Smooth muscle cell of the brain vasculature (primary cell): Measurements from ENCODE around the gene ZC3HAV1.
"Not testable (repeated sequence)": the region's sequence is repeated elsewhere in the genome, so short reads cannot be mapped to it uniquely, and the experiment has no call there.

Source experiments
- DNase-seq: peaks from one replicate; pipeline ENCODE4 v3.0.0-alpha.2; 2012; ENCODE audit warnings: low read depth, low spot score

Gene ZC3HAV1

DNA sequence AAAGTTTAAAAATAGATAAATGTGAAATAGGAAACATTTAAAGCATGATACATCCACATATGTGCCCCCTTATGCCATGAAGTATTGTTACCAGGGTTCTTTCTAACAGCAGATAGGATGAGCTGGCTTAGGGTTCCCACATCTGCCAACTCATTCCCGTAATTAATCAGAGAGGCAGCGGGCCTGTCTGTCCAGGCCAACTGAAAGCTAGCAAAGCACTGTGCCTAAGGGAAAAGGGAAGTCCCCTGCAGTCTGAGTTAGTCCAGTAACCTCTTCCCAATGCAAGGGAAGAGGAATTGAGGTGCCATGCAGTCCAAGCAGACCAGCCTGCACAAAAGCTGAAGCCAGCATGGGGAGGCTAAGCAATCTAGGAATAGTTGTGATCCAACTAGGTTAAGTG is 55.4 kb downstream of the ZC3HAV1 start:
- no peak for DNase-seq

DNA sequence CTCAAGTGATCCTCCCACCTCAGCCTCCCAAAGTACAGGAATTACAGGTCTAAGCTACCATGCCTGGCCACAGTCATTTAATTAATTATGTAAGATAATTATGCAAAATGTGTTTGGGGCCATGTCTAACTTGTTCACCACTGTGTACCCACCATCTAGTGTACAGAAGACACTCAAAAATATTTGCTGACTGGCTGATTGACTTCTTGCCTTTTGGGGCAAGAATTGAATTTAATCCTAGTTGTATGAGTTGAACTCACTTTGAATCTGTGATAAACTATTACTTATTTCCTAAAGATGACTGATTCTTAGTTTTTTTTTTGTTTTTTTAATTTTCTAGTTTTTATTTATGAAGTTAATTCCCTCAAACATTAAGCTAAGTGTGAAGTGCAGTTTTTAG is 57.9 kb downstream of the ZC3HAV1 start:
- no peak for DNase-seq

DNA sequence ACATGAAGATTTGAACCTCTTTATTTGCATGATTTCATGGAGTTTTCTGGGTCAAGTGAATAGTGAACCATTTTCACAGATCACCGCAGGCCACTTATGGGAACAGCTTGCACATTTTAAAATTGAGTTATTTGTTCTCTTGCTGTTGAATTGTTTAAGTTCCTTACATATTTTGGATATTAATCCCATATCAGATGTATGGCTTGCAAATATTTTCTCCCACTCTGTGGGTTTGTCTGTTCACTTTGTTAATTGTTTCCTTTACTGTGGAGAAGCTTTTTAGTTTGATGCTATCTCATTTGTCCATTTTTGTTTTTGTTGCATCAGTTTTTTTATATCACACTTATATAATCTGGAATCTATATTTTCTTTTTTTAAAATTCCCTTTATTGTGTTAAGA is 59.6 kb downstream of the ZC3HAV1 start:
- no peak for DNase-seq

DNA sequence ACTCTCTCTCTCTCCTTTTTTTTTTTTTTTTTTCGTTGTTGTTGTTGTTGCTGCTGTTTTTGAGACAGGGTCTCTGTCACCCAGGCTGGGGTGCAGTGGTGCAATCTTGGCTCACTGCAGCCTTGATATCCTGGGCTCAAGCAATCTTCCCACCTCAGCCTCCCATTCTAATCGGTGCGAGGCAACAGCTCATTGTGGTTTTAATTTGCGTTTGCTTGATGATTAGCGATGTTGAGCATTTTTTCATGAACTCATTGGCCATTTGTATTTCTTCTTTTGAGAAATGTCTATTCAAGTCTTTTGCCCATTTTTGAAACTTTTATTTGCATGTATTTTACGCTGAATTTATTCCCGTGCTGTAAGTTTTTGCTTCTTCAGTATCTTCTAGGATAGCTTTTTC is 60.4 kb downstream of the ZC3HAV1 start:
- DNase-seq: no peak

DNA sequence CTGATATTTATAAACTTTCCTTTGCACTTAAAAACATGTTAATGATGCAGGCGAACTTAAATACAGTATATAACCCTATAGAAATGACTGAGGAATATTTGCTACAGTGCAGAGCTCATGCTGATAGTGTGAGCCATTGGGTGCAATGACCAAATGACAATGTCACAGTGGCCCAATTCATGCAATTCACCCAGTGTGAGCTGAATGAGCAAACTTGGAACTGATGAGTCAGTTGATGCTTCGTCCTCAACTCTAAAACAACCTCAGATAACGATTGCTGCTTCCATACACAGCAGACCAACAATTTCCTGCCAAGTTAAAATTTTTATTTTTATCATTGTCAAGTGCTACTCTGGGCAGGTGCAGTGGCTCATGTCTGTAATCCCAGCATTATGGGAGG is 61.5 kb downstream of the ZC3HAV1 start:
- DNase-seq: no peak

DNA sequence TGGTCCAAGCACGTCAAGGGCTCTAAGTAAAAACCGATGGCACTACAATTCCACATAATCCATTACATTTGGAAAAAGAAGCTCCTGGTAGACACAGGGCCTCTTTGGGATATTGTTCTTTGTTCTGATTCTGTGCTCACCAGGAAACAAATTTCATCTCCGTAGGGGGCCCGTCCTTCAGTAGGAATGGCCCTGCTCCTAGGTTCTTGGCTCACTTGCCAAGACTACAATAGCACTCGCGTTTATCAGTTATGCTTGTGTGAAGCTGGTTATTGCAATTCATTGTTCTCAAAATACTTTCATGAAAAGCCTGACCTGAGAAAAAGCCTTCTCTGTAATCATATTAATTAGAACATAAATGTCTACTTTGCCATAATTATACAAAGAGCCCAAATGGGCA is 63.4 kb downstream of the ZC3HAV1 start:
- no peak for DNase-seq

DNA sequence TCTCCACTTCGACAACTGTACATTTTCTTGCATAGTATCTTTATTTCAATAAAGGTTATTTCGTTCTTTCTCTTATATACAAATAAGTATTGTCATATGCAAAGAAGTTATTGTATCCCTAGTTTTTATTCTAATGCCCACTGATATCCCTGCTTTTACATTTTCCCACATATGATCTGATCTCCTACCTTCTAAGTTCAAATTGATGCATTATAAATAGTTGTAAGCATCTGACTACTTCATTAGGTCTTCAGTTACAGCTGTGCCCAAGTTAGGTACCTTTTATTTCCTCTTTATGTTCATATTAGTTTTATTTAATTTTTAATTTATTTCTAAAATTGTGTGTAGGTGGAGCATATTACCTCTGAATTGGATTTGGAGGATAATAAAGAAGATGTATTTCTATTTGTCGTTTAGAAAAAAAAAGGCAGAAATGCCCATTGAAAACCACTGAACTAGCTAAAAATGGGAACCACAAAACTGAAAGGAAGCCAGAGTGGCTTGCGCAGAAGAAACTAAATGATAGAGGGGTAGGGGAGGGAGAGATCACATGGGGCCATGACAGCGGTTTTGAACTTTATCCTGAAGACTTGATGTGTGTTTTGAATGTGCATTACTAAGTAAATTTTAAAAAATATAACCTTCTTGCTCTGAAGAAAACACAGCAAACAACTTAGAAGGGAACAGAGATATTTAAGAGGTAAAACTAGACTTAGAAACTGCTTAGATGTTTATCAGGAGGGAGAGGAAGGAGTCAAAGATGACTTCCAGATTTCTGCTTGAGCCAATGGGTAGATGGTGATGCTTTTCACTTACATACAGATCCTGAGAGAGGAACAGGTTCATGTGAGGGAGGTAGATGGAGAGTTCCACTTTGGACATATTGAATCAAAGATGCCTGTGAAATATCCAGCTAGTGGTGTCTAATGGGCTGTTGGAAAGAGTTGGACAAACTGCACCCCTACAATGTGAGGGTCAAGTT is 64.4 kb downstream of the ZC3HAV1 start:
- DNase-seq: no peak

DNA sequence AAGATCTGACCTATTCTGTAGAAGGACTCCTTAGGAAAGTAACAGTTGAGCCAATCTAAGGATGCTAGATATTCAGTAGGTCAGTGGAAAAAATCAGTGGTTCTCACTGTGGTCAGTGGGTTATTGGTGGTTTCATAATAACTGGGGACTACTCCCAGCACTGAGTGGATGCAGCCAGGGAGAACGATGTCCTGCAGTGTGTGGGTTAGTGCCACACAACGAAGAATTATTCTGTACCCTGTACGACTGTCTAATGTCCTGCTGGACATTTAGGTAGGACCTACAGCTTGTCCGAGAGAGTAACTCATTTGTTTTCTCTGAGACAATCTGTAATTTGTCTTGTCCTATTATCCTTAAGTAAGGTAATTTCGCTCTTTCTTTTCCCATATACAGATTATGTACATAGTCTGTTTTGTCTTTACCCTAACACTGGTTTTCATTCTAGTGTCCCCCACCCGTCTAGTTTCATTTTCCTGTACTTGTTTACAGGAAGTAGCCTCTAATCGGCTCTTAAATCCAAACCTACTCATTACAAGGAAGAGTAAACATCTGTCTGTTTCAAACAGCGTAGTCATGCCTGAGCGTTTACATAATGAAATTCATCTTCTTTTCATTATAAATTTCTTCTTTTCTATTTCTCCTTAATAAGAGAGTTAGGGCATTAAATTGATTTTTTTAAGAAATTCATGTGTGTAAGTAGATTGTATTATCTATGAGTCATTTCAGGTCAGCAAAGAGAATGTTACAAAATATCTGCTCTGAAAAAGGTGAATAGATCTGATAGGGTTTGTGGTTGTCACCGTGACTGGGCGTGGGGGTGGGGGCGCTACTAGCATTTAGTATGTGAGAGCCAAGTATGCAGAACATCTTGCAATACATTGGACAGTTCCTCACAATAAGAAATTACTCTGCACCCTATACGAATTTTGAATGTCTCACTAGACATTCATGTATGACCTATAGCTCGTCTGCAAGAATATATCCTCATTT is 65.4 kb downstream of the ZC3HAV1 start:
- DNase-seq: no peak

DNA sequence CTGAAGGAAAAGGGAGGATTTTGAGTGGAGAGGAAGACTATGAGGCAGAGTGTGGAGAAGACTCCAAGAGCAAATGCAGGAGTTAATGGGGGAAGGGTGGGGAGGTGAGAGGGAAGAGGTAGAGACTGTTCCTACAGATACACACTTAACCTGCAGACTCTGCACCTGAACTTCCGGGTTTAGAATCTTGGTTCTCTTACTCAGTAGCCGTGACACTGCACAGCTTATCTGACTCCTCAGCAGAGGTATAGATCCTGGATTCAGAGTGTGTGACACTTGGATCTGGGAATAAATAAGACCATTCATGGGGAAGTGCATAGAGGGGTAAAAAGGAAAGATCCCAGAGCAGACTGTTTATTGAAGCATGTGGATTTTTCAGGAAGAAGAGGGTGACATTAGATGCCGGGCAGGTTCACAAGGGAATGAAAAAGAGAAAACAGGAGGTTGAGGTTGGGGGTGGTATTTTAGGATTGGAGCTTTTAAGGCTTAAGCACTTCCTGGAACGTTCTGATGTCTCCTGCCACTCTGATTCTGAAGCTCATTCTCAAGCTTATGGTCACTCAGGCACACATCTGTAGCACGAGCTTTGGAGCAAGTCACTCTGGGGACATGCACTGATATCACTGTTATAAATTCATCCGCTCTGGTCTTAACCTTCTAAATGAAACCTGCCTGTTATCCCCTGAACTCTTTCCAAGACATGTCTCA is 68.0 kb downstream of the ZC3HAV1 start:
- no peak for DNase-seq

DNA sequence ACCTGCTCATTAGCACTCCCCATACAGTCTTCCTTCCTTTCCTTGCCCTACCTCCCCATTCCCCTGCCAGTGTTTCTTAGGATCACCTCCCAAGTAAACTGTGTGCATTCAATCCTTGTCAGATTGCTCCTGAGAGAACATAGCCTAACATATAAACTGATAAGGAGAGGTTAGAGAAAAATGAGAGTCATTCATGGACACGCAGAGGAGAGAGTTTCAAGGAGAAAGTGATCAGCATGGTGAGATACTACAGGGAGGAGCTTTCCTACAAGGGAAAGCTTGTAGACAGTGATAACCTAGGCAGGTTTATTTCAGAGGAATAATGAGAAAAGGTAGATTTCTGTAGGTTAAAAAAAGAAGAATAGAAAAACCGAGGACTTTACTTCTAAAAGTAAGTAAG is 70.8 kb downstream of the ZC3HAV1 start:
- DNase-seq: no peak

DNA sequence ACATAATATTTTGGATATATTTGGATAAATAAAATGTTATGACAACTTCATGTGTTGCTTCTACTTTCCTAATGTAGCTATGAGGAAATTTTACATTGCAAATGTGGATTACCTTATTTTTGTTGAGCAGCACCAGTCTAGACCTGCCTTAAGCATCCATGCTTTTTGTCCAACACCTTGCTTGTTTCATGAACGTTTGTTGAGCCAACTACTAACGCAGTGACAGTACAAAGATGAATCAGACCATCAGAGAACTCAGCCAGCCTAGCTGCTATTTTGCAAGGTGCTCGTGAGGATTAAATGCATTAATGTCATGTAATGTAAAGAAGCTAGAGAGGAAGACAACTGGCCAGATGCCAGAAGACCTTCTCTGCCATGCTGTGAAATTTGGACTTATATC is 72.6 kb downstream of the ZC3HAV1 start:
- no peak for DNase-seq

DNA sequence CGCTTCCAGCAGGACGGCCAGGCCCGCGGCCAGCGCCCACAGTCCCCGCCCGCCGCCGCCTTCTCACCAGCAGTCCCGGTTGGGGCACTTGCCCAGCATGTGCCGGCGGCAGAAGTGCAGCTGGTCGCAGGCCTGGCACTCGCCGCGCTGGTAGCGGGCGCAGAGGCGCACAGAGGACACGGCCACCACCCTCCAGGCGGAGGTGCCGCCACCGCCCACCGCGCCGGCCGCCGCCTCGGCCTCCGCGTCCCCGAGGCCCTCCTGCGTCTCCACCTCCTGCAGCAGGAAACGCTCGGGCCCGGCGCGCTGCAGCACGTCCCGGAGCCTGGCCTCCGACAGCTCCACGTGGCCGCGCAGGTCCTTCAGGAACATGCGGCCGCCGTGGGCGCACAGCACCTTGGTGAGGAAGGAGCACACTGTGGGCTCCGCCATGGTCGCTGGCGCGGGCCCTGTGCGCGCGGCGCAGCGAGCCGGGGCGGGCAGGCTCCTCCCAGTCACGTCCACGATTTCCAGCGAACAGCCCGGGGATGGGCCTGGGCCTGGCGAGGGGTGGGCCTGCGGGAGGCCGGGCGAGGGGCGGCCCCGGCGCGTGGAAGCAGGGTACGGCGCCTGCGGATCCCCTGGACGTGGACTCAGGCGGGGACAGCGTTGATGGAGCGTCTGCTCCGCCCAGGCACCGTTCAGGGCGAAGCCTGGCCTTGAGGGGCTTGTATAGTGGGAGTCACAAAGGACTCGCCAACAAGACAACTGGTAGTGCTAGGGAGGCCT is 73.8 kb downstream of the ZC3HAV1 start, which contains the start of gene ZC3HAV1L:
ZC3HAV1L (minus strand) TSS at position 457 of the 768 bp plus-strand sequence; CDS start at position 432, 25 bp downstream.
- no peak for DNase-seq

DNA sequence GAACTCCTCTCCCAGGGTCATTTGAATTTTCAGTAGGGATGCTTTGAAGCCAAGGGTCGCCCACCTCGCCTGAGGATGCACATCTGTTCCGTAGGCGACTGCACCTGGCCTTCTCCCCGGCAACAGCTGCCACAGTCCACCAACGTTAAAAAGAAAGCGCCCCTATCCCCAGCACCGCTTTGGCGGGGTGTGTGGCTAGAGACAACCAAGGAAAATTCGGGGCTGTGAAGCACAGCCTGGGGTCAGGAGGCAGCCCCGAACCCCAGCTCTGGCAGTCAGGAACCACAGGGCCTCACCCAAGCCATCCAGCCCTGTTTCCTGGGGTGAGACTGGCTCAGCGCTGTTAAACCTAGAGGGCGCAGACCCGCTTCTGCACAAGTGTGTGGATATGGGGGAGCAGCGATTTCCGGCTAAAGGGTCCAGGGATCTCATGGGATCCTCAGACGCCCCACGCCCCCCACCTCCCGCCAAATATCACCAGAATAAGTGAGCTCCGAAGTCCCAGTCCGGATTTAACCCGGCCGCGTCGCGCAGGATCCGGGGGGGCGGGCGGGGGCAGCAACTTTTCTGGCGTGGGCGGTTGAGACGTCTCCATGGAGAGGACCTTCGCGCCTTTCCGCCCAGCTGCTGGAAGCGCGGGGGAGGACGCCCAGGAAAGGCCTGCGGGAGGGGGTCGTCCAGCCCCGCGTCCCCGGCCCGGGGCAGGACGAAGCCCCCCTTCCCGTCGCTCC is 74.5 kb downstream of the ZC3HAV1 start:
- DNase-seq: no peak

DNA sequence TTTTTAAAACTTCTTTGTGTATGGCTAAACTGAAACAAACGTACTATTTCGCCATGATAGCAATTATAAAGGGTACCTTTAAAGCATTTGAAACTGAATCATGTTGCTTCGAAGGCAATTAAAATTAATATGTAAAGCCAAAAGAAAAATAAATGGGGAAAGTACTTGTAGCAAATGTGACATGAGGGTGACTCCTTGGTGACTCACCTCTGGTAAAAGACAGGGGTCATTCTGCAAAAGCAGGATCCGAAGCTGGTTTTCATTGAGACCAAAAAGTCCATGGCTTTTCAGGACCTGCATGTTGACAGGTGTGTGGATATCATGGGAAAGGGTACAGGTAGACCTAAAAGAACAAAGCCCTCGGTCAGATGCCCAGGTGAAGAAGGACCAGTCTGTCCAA is 75.2 kb downstream of the ZC3HAV1 start:
- DNase-seq: no peak

DNA sequence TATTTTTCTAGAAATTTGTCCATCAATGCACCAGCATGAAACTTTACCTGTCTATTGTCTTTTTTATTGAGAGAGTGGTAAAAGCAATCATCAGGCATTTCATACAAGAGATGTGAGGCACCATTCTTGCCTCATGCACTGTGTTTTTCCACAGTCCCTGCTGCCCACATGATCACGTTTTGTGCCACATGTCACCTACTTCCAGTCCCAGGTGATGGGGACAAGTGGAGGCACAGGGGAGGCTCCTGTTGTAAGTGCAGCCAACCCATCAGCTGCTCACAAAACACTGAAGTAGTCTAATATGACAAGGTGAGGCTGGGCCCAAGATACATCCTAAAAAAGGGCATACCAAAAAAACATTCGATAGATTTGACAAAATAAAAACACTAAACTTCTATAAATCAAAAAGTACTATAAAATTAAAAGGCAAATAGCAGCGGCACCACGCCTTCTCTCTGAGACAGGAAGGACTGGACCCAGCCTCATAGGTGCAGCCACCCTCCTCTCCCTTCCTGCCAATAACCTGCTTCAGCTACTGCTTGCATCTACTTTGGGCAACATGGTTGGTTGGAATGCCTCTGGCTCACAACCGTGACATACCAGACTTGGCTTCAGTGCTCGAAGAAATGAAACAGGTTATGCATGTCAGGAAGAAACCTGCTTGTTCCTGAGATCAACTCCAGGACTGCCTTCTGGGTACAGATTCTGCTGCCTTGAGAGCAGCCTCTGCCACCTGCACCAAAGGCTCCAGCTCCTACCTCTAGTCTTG is 76.0 kb downstream of the ZC3HAV1 start:
- DNase-seq: no peak

DNA sequence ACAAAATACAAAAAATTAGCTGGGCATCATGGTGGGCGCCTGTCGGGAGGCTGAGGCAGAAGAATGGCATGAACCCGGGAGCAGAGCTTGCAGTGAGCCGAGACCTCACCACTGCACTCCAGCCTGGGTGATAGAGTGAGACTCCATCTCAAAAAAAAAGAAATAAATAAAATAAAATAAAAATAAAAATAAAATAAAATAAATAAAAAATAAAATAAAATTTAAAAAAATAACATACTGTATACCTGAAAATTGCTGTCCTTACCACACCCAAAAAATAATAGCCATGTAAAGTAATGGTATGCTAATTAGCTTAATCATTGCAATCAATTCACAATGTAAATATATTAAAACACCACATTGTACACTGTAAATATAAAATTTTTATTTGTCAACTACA is 77.0 kb downstream of the ZC3HAV1 start:
- DNase-seq: no peak

DNA sequence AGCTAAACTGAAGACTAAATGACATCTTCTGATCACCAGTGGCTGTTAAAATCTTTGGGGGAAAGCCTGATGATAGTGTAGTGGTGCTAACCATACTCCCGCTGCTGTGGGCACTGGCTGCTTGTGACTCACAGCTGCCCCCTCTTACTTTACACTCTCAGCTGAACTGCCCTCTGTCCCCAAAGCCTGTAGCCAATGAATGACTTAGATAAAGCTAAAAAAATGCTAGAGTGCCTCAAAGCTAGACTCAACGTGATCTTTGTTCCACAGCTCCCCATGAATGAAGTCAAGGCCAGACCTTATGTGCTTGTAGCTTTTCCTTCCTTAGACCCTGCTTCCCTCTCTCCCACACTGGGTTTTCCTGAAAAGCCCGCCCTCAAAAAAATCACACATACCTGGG is 80.2 kb downstream of the ZC3HAV1 start:
- DNase-seq: no peak

DNA sequence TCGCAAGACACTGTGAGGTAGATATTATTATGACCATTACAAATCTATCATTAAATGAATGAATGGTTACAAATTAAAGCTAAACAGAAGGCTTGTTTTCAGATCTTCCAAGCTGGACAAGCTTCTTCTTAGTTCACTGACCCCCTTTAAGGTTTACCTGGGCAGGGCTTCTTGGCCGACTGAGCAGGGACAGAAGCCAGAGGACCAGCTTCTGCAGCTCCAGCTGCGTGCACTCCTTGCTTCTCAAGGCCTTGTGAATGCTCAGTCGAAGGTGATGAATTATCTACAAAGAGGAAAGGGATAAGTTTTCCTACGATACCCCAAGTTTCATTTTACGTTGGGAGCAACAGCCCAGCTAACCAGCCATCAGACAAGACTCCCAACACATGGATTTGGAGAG is 83.0 kb downstream of the ZC3HAV1 start:
- no peak for DNase-seq

DNA sequence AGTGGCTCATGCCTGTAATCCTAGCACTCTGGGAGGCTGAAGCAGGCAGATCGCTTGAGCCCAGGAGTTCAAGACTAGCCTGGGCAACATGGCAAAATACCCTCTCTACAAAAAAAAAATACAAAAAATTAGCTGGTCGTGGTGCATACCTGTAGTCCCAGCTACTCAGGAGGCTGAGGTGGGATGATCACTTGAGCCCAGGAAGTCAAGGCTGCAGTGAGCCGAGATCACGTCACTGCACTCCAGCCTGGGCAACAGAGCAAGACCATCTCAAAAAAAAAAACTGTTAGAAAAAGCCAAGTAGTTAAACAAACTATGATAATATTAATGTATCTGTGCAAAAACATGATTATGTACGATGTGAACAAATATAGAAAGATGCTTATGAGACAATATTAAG is 83.7 kb downstream of the ZC3HAV1 start:
- DNase-seq: not testable (repeated sequence)
